GM21447 (cell line): ENCODE measurements around the gene STX12.
A peak's percentile ranks its signal among the peaks of the same experiment; 100 is the strongest.
"Not testable (repeated sequence)": the region's sequence is repeated elsewhere in the genome, so short reads cannot be mapped to it uniquely, and the experiment has no call there.

Experiments
- ATAC-seq: cut with Tn5 transposase; IDR thresholded peaks from one replicate; pipeline ENCODE4 v1.9.1; 2021; ENCODE audit not compliant: unreplicated experiment

Gene STX12

GRCh38 chr1:27824411-27824810 is 51.4 kb downstream of the STX12 start:
- ATAC-seq, result no peak

DNA sequence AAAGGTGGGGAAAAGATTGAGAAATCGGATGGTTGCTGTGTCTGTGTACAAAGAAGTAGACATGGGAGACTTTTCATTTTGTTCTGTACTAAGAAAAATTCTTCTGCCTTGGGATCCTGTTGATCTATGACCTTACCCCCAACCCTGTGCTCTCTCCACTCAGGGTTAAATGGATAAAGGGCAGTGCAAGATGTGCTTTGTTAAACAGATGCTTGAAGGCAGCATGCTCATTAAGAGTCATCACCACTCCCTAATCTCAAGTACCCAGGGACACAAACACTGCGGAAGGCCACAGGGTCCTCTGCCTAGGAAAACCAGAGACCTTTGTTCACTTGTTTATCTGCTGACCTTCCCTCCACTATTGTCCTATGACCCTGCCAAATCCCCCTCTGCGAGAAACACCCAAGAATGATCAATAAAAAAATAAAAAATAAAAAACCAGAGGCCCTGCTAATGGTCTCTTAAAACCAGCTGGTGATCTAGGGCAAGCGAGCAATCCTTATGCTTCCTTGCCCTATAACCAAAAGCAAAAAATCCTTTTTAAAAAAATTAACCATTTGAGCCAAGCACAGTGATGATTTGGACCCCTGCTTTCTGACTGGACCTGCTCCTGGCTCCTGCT is 56.4 kb downstream of the STX12 start:
- not testable (repeated sequence) for ATAC-seq

DNA sequence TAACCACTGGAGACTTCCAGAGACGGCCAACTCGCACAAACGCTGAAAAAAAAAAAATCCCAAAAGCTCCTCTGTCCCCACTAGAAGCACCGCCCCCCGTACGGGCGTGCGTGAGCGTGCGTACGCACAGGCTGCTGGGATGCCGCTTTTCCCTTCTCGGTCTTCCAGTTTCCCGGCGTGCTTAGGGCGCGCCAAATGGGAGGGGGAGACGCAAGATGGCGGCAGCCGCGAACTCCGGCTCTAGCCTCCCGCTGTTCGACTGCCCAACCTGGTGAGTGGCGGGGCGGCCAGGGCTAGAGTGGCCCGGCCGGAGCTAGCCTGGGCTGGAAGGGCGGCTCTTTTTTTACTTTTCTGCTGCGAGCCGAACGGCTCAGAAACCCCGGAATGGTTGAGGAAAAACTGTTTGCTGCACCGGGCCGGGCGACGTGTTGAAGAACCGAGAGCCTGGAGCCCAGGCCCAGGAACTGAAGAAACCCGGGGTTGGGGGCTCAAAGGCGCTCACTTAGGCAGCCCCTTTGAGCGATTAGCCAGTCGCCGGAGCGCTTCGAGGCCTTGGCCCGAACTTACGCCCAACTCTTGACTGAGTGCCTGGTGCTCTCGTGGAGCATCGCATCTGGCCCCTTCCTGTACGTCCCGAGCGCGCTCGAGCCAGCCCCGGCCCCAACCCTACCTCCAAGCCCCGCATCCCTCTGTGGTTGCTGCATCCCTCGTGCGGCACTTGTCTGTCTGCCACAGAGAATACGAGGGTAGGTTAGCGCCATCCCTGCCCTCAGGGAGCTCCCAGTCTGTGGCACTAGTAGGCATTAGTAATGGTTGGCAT is 57.8 kb downstream of the STX12 start, which contains the start of gene PPP1R8:
TSS of gene PPP1R8 (plus strand) at position 162 of the 820 bp plus-strand sequence. CDS start at position 216, 54 bp downstream.
- ATAC-seq, result peak; percentile 94

GRCh38 chr1:27831568-27832410 is 58.8 kb downstream of the STX12 start:
- no peak for ATAC-seq

DNA sequence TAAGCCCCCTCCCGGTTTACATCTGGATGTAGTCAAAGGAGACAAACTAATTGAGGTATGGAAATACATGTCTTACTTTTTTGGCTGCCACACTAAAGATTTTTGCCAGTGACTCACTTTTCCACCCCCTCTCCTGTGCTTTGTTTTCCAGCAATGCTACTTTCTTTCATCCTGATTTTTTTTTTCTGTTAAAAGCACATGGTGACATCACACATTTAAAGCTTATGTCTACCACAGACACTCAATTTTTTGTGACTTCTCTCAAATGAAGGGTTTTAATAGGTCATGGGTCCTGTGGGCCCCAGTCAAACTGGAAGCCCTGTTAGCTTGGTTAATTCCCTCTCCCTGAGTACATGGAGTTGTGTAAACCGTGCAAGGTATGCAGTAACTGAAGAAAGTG is 59.7 kb downstream of the STX12 start:
- no peak for ATAC-seq

DNA sequence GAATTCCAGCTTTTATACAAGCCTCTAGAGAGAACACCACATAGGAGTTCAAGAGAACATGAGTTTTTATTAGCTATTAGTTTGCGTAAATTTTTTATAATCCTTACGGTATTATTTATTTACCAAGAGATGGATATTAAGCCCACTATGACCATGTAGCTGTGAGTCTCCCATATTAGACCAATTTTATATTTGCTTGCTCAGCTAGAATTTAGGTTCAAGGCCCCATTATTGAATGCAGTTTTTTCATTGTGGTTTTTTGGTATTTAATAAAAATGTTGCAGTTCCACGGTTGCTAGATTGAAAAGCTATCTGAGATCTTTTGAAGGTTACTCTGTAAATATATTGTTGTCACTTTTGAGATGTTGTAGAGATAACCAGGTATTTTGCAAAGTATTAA is 60.5 kb downstream of the STX12 start:
- no peak for ATAC-seq

- ATAC-seq, result no peak
Observed at GRCh38 chr1:27835046-27835445, 62.0 kb downstream of the STX12 start.

DNA sequence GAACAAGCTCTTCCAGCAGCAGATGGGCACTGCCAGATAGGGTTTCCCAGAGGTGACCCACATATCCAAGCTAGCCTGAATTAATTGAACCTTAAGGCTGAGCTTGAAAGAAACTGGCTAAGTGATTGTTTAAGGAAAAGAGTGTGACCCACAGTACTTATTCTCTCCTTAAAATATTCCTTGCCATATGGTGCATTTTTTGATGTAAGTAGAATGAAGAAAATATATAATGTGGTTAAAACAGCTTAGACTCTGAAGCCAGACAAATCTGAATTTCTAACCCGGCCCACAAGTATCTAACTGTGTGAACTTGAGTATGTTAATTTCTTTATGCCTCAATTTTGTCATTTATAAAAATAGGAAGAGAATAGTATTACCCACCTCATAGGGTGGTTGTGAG is 62.5 kb downstream of the STX12 start:
- ATAC-seq, result no peak

DNA sequence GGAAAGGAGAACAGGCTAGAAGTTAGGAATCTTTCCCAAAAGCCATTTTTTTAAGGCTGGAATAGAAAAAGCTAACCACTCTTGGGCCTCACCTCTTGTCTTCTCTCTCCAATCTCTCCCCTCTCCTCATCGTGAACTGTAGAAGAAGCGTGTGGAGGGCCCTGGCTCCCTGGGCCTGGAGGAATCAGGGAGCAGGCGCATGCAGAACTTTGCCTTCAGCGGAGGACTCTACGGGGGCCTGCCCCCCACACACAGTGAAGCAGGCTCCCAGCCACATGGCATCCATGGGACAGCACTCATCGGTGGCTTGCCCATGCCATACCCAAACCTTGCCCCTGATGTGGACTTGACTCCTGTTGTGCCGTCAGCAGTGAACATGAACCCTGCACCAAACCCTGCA is 76.9 kb downstream of the STX12 start:
- ATAC-seq, result no peak

DNA sequence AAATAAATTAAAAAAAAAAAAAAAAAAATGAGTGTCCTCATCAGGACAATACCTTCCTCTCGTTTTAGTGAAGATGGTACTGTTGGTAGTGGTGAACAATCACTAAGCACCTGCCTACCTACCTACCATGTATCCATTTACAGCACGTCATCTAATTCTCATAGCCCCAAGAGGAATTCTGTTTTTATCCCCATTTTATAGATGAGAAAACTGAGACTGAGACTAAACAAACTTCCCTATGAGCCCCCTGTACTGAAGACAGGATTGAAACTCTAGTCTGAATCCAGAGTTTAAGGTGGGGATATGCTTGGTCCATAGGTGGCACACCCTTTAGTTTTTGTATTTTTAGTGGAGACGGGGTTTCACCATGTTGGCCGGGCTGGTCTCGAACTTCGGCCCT is 82.1 kb downstream of the STX12 start:
- no peak for ATAC-seq

DNA sequence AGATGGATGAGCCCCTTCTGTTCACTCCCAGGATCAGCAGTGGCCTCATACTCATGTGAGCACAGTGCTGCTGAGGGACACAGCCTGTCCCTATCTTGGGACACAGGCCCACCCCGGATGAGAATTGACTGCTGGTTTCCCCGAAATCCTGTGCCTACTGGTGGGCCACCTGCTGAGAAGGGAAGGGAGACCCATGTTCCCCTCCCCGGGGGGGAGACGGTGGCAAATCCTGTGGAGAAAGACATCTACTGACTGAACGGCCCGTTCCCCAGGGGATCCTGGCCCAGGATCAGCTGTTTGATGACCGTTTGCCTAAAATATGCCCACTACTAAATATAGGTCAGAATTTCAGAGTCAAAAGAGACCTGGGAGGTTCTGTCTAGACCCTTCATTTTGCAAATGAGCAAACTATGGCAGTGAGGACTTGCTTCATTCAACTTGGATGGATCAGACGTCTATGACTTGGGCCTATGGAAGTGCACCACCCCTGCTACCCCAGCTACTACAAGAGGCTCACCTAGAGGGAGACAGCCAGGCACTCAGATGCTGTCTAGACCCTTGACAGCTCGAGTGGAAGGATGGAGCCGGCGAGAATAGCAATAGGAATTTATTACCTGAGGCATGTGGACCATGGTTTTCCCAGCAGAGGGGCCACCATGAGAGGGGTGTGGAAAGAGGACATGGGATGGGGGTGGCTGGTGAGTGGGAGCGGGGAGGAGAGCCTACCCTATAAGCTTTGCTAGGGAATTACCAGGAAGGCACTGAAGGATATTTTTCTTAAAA is 83.7 kb downstream of the STX12 start:
- ATAC-seq, result no peak

- not testable (repeated sequence) for ATAC-seq
Observed at GRCh38 chr1:27857552-27857951, 84.5 kb downstream of the STX12 start.

DNA sequence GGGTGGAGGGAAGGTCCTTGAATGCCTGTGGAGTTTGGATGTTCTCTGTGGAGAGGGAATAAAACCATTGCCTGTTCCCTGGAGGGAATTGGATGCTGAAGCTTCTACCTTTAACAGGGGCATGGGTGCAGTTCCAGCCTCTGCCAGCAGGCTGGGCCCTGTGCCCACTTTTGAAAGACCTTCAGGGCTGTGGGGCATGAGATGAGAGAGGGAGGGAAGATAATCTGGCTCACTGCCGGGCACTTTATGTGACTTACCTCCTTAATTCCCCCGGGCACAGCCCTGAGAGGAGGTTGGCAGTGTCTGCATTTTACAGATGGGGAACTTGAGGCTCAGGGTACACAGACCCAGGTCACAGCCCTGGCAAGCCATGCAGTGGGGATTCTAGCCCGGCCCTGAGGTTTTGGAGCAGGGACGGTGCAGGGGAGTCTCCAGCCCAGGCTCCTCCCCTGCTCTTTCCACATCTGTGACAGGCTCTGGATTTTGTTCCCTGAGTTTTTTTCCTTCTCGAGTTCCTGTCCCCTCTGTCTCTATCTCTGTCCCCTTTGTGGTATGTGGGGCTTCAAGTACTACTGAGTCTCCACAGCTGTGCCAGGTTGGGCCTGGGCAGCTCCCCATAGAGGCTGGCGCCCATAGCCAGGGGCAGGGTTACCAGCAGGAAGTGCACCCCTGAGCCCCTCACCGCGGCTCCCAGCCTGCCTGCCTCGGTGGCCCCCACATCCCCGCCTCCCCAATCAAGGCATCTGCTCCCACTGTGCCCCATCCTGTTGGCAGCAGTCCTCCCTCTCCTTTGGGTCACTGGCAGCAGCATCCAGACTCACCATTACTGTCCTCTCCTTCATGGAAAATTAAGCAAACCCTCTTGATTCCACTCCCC is 85.3 kb downstream of the STX12 start:
- ATAC-seq, result peak; percentile 73

- ATAC-seq, result no peak
Observed at GRCh38 chr1:27858949-27859576, 86.0 kb downstream of the STX12 start.

DNA sequence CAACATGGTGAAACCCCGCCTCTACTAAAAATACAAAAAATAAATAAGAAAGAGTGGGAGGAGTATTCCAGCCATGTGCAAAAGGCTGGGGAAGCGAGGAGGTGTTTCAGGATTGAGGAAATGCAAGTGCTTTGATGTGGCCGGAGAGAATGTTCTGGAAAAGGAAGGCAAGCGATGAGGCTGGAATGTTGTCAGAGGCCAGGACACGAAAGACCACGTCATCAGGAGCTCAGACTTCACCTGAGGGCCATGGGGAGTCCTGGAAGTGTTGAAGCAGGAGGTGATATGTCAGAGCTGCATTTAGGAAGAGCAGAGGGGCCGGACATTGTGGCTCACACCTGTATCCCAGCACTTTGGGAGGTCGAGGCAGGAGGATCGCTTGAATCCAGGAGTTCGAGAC is 88.4 kb downstream of the STX12 start:
- no peak for ATAC-seq

DNA sequence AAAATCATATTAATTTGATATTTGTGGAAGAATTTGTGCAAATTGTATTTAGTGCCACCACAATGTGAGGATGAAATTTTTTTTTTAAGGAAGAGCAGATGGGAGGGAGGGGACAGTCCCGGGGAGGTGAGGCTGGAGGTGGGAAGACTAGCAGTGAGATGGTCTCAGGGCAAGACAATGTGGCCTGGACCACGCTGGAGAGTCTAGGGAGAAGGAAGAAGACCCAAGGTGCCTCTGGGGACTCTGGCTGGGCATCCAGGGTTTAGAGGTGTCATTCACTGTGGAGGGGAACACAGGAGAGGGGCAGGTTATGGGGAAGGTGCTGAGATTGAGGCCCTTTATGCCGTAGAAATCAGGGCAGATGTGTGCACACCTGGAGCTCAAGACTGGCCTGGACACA is 89.0 kb downstream of the STX12 start:
- no peak for ATAC-seq

GRCh38 chr1:27862671-27863537 is 89.9 kb downstream of the STX12 start:
- no peak for ATAC-seq

DNA sequence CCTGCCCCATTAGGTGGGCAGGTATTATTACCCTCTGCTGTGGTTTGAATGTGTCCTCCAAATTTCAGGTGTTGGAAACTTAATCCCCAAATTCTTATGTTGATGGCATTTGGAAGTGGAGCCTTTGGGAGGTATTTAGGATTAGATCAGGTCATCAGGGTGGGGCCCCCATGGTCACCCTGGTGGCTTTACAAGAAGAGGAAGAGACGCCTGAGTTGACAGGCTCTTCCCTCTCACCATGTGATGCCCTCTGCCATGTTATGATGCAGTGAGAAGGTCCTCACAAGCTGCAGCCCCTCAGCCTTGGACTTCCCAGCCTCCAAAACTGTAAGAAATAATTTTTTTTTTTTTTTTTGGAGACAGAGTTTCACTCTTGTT is 90.5 kb downstream of the STX12 start:
- no peak for ATAC-seq
